GM19328 (cell line): ENCODE results near the gene RBM43.
"Not testable (repeated sequence)": the region's sequence is repeated elsewhere in the genome, so short reads cannot be mapped to it uniquely, and the experiment has no call there.

Experiments used
- ATAC-seq: cut with Tn5 transposase; IDR thresholded peaks from one replicate; pipeline ENCODE4 v1.9.1; 2021; ENCODE audit warnings: mild to moderate bottlenecking, moderate library complexity; ENCODE audit not compliant: unreplicated experiment

Gene RBM43

GRCh38 chr2:151269798-151270568, 8.3 kb upstream of the RBM43 start:
- ATAC-seq = no peak

GRCh38 chr2:151268085-151268484, 6.4 kb upstream of the RBM43 start:
- no peak for ATAC-seq

- ATAC-seq = no peak
Observed at GRCh38 chr2:151267537-151267936, 5.9 kb upstream of the RBM43 start.

- no peak for ATAC-seq
Observed at GRCh38 chr2:151265991-151266390, 4.3 kb upstream of the RBM43 start.

- no peak for ATAC-seq
Observed at GRCh38 chr2:151264157-151264825, 2.6 kb upstream of the RBM43 start.

- no peak for ATAC-seq
Observed at GRCh38 chr2:151262629-151263028, 966 bp upstream of the RBM43 start.

GRCh38 chr2:151261977-151262291, 271 bp upstream of the RBM43 start:
- no peak for ATAC-seq

GRCh38 chr2:151260573-151261230, 961 bp downstream of the RBM43 start:
- peak; percentile 16 for ATAC-seq

- ATAC-seq = no peak
Observed at GRCh38 chr2:151258121-151258520, 3.5 kb downstream of the RBM43 start.

- no peak for ATAC-seq
Observed at GRCh38 chr2:151252646-151253045, 9.0 kb downstream of the RBM43 start.

- ATAC-seq = no peak
Observed at GRCh38 chr2:151251012-151251411, 10.7 kb downstream of the RBM43 start.

- ATAC-seq = no peak
Observed at GRCh38 chr2:151247432-151247831, 14.2 kb downstream of the RBM43 start.

GRCh38 chr2:151246152-151246551, 15.5 kb downstream of the RBM43 start:
- no peak for ATAC-seq

- no peak for ATAC-seq
Observed at GRCh38 chr2:151243468-151243867, 18.2 kb downstream of the RBM43 start.

- ATAC-seq = no peak
Observed at GRCh38 chr2:151241224-151241623, 20.4 kb downstream of the RBM43 start.

- no peak for ATAC-seq
Observed at GRCh38 chr2:151240433-151240832, 21.2 kb downstream of the RBM43 start.

GRCh38 chr2:151239624-151240023, 22.0 kb downstream of the RBM43 start:
- no peak for ATAC-seq

GRCh38 chr2:151238527-151239487, 22.9 kb downstream of the RBM43 start:
- ATAC-seq = peak; percentile 79

GRCh38 chr2:151237422-151238025, 24.1 kb downstream of the RBM43 start:
- no peak for ATAC-seq

- not testable (repeated sequence) for ATAC-seq
Observed at GRCh38 chr2:151233760-151234159, 27.9 kb downstream of the RBM43 start.

- not testable (repeated sequence) for ATAC-seq
Observed at GRCh38 chr2:151233288-151233687, 28.4 kb downstream of the RBM43 start.
